Endothelial cell of umbilical vein (primary cell): ENCODE measurements around the gene TMEM175. TPM values are rescaled to one million over a fixed set of nuclear protein-coding genes. Genes with fewer than 3 reads are reported as not detected.

ENCODE experiments used
- BruUV-seq: library from RNA; stranded (reverse); fragments of 400-500 nt; replicated peaks from 2 replicates; lab custom pipeline; 2021; lab: Mats Ljungman, UMichigan
- CTCF ChIA-PET: fragments of 300-600, 350-600 bp; sonication (Branson Sonifier 250); formaldehyde crosslinking; loops from one replicate; lab custom pipeline; 2021; ENCODE audit warnings: antibody characterized with exemption, inconsistent platforms; lab: Charles Lee
- POLR2A ChIA-PET: fragments of 300-600, 350-600 bp; sonication (Branson Sonifier 250); formaldehyde crosslinking; loops from one replicate; lab custom pipeline; 2021; ENCODE audit warnings: antibody characterized with exemption, inconsistent platforms; lab: Charles Lee
- DNase-seq: peaks from one replicate; pipeline ENCODE4 v3.0.0-alpha.2; 2011; ENCODE audit warnings: low read depth, low spot score
- FAIRE-seq: peaks from 2 replicates; lab custom pipeline; 2011; peaks lifted over from hg19 to GRCh38; lab: Jason Lieb, UNC
- H2AFZ ChIP-seq: 2 replicates; pipeline ENCODE4 v1.6.0; 2012; ENCODE audit warnings: low read depth, low read length, control low read depth, inconsistent platforms
- H3K27ac ChIP-seq: 2 replicates; pipeline ENCODE4 v1.5.1; 2011; ENCODE audit warnings: low read depth, mild to moderate bottlenecking, control low read depth, low read length, moderate library complexity; ENCODE audit not compliant: insufficient read depth
- H3K27me3 ChIP-seq, 2 experiments: 2 replicates each; pipeline versions ENCODE4 v1.6.0 to v1.6.1; 2011; ENCODE audit warnings: low read length in 2 of 2, mixed read lengths in 1 of 2; ENCODE audit not compliant: control insufficient read depth in 2 of 2, insufficient read depth in 2 of 2
- H3K36me3 ChIP-seq, 2 experiments: 2 replicates in 1 of 2; 3 replicates in 1 of 2; pipeline ENCODE4 v1.5.1; 2011; ENCODE audit warnings: low read length in 2 of 2, mild to moderate bottlenecking in 1 of 2, moderate library complexity in 1 of 2; ENCODE audit not compliant: control insufficient read depth in 2 of 2, insufficient read depth in 2 of 2; ENCODE audit errors: extremely low read depth in 1 of 2
- H3K4me1 ChIP-seq: 3 replicates; pipeline ENCODE4 v1.5.1; 2011; ENCODE audit warnings: mild to moderate bottlenecking, low read length; ENCODE audit not compliant: control insufficient read depth, insufficient read depth; ENCODE audit errors: extremely low read depth
- H3K4me2 ChIP-seq: 2 replicates; pipeline ENCODE4 v1.6.1; 2011; ENCODE audit warnings: low read length, control low read depth, mixed read lengths; ENCODE audit not compliant: insufficient read depth
- H3K4me3 ChIP-seq, 3 experiments: fragments of 200-600 bp in 1 of 3; sonication (generic), shearing (Covaris generic) in 1 of 3; replicated peaks in 1 of 3; 2 replicates each; pipeline ENCODE4 v1.5.1; 2011 to 2016; ENCODE audit warnings: control low read depth in 3 of 3, low read length in 3 of 3, mild to moderate bottlenecking in 2 of 3, inconsistent platforms in 1 of 3, low read depth in 1 of 3, moderate library complexity in 1 of 3; ENCODE audit not compliant: insufficient read depth in 1 of 3
- H3K79me2 ChIP-seq: 2 replicates; pipeline ENCODE4 v1.6.0; 2012; ENCODE audit warnings: low read length, inconsistent platforms; ENCODE audit not compliant: control insufficient read depth, insufficient read depth
- H3K9ac ChIP-seq: replicated peaks from 2 replicates; pipeline ENCODE3; 2011; ENCODE audit warnings: low read length, control low read depth; ENCODE audit not compliant: insufficient read depth; ENCODE audit errors: extremely low read depth
- H3K9me1 ChIP-seq: replicated peaks from 3 replicates; pipeline ENCODE4 v1.6.0; 2011; ENCODE audit warnings: mild to moderate bottlenecking, low read length; ENCODE audit not compliant: control insufficient read depth, insufficient read depth; ENCODE audit errors: extremely low read depth
- H3K9me3 ChIP-seq: replicated peaks from 2 replicates; pipeline ENCODE4 v1.5.1; 2012; ENCODE audit warnings: low read length, inconsistent platforms; ENCODE audit not compliant: control insufficient read depth, insufficient read depth
- H4K20me1 ChIP-seq: replicated peaks from 2 replicates; pipeline ENCODE3; 2011; ENCODE audit warnings: mild to moderate bottlenecking, low read length; ENCODE audit not compliant: control insufficient read depth, insufficient read depth; ENCODE audit errors: extremely low read depth
- EZH2 ChIP-seq: IDR thresholded peaks from 2 replicates; pipeline ENCODE4 v1.6.1; 2012; ENCODE audit warnings: borderline replicate concordance, low read depth, mild to moderate bottlenecking, moderate library complexity, low read length, inconsistent platforms; ENCODE audit not compliant: severe bottlenecking
- GATA2 ChIP-seq: IDR thresholded peaks from 2 replicates; pipeline ENCODE4 v1.7.0; 2011; ENCODE audit warnings: low read depth, mild to moderate bottlenecking, moderate library complexity, mixed read lengths, low read length; ENCODE audit not compliant: insufficient read length, insufficient read depth
- JUN ChIP-seq: IDR thresholded peaks from 2 replicates; pipeline ENCODE4 v1.6.1; 2011; ENCODE audit warnings: borderline replicate concordance, low read depth; ENCODE audit not compliant: insufficient read length, insufficient read depth
- MYC ChIP-seq: IDR thresholded peaks from one replicate; pipeline ENCODE4 v1.6.1; 2011; ENCODE audit warnings: mild to moderate bottlenecking, low read depth, low read length
- POLR2AphosphoS5 ChIP-seq: IDR thresholded peaks from 2 replicates; pipeline ENCODE4 v1.6.1; 2012; ENCODE audit warnings: low read depth, mild to moderate bottlenecking, control low read depth, low read length, moderate library complexity; ENCODE audit not compliant: insufficient read depth
- dilution Hi-C: fragments of 300-500 bp; cut with MboI; formaldehyde crosslinking; loops from one replicate; pipeline ENCODE4 v1.15.0; 2019; ENCODE audit warnings: low sequenced_read_pairs; ENCODE audit not compliant: extremely low pct_ligation_motif_present
- intact Hi-C: fragments of 100-400 bp; cut with micrococcal nuclease; formaldehyde crosslinking; loops from one replicate; pipeline ENCODE4 v1.10.0; 2022
- polyA plus RNA-seq, 4 experiments: library from polyadenylated mRNA; depleted of rRNA in 3 of 4; stranded (reverse) in 3 of 4; unstranded in 1 of 4; fragments of >200 nt; gene quantifications; 2 replicates each; pipeline versions ENCODE4 v1.2.1 to v1.2.3, GENCODE V29; 2011 to 2012; ENCODE audit warnings: missing spikeins in 1 of 4
- total RNA-seq: library from RNA; stranded (reverse); gene quantifications from 2 replicates; pipeline ENCODE4 v1.2.3, GENCODE V29; 2021

Gene TMEM175
- total and polyA plus RNA-seq, 2 donors (not counting 3 experiments of a cell fraction or from before 2014, with no cell fraction given): 21.9 to 80.1 TPM

GRCh38 chr4:958696-959337, 26.6 kb downstream of the TMEM175 start:
- CTCF ChIA-PET: no interaction called here
- no TSS peak for BruUV-seq
- intact Hi-C loops: no loop called here
- Histone ChIP-seq H3K79me2 (no peaks in the 10 kb centered on the region), H3K4me1 (no peaks in the 10 kb centered on the region), H3K4me2 (no peak overlapping the region), H2AFZ (no peak overlapping the region), H3K36me3 (peaks cover 0 to 15% of the 10 kb centered on the region in 2 experiments), H4K20me1 (no peaks in the 10 kb centered on the region), H3K9me3 (no peaks in the 10 kb centered on the region), H3K9me1 (no peaks in the 10 kb centered on the region), H3K27me3 (no peaks in the 10 kb centered on the region), H3K4me3 (no peak overlapping the region), H3K9ac (no peak overlapping the region), H3K27ac (no peak overlapping the region)
- no peak for TF ChIP-seq POLR2AphosphoS5
- no peak for TF ChIP-seq MYC
- TF ChIP-seq GATA2: no peak
- no peak for TF ChIP-seq EZH2
- no peak for FAIRE-seq
- no peak for DNase-seq
- POLR2A ChIA-PET: no interaction called here
- dilution Hi-C loops: no loop called here

DNA sequence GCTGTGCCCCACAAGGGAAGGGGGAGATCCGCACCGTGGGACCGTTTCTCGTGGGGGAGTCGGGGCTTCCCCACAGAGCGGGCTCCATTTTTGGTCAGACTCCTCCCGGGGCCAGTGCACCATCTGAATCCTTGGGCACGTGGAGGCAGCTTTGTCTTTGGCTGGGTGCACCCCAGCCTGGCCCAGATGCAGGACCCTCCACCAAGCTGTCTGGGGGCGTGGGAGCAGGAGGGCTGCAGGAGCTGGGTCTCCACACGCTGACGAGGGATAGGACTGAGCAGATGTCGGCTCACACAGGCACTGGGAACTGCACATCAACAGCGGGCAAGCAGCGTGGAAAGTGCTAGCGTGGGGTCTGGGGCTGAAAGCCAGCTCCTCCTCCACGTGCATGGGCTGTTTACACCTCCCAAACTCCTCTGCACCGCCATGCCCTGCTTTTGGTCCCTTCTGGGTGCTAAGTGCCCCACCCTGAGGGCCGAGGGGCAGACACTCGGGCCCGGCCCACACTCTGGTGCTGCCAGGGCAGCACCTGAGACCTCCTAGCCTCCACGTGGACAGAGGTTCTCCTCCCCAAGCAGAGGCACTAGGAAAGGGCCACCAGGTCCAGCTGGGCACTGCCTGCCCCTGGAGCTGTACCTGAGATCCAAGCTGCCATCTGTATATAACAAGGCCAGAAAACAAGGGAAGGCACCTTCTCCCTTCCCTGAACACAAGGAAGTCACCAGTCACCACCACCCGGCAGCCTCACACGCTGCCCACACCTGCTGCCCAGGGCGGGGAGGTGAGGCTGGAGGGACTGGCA, 27.3 kb downstream of the TMEM175 start:
- Histone ChIP-seq H3K27ac (no peak overlapping the region), H3K9me1 (no peaks in the 10 kb centered on the region), H3K9ac (no peak overlapping the region), H3K4me2 (no peak overlapping the region), H2AFZ (no peak overlapping the region), H4K20me1 (no peaks in the 10 kb centered on the region), H3K27me3 (no peaks in the 10 kb centered on the region), H3K4me3 (no peak overlapping the region), H3K9me3 (no peaks in the 10 kb centered on the region), H3K4me1 (no peaks in the 10 kb centered on the region), H3K79me2 (no peaks in the 10 kb centered on the region), H3K36me3 (peaks cover 0 to 17% of the 10 kb centered on the region in 2 experiments)
- CTCF ChIA-PET: no interaction called here
- intact Hi-C loops (no loop called here), dilution Hi-C loops (no loop called here)
- no peak for TF ChIP-seq JUN
- POLR2A ChIA-PET: no interaction called here
- DNase-seq: no peak
- no TSS peak for BruUV-seq
- FAIRE-seq: no peak
